ENCODE data around the gene ARHGAP26.

GRCh38 chr5:143146161-143146560 is 376.0 kb downstream of the ARHGAP26 start:
- no peak for TF ChIP-seq REST (IDR thresholded peaks at IDR 0.05; ENCODE audit: borderline replicate concordance)
- TF ChIP-seq CTCF (IDR thresholded peaks at IDR 0.05; ENCODE audit: poor library complexity, severe bottlenecking): no peak
- no peak for TF ChIP-seq SMC3 (conservative IDR thresholded peaks at IDR 0.05; ENCODE audit: poor library complexity)
- no peak for TF ChIP-seq RAD21 (conservative IDR thresholded peaks at IDR 0.05)
- TF ChIP-seq POLR2AphosphoS5 (IDR thresholded peaks at IDR 0.05): no peak
- no peak for TF ChIP-seq EP300 (conservative IDR thresholded peaks at IDR 0.05; ENCODE audit: poor library complexity, severe bottlenecking)
- TF ChIP-seq EZH2 (IDR thresholded peaks at IDR 0.05; ENCODE audit: borderline replicate concordance, insufficient read depth, low read length, poor library complexity, severe bottlenecking): no peak
